OCI-LY7 (cell line): ENCODE results near the gene VAT1L. TPM values are rescaled to one million over a fixed set of nuclear protein-coding genes. Genes with fewer than 3 reads are reported as not detected.

Experiments
- BruUV-seq: library from RNA; stranded (reverse); fragments of 400-500 nt; replicated peaks from 2 replicates; lab custom pipeline; 2021; lab: Mats Ljungman, UMichigan
- CTCF ChIA-PET: fragments of 300-600 bp; sonication (Branson Sonifier 250); formaldehyde crosslinking; loops from one replicate; lab custom pipeline; 2022; ENCODE audit warnings: antibody characterized with exemption; ENCODE audit not compliant: unreplicated experiment; lab: Charles Lee
- POLR2A ChIA-PET: fragments of 300-600 bp; sonication (Branson Sonifier 250); formaldehyde crosslinking; loops from one replicate; lab custom pipeline; 2022; ENCODE audit warnings: antibody characterized with exemption; lab: Charles Lee
- DNase-seq: peaks from one replicate; pipeline ENCODE4 v3.0.0-alpha.2; 2015; ENCODE audit warnings: low spot score
- H2AFZ ChIP-seq: fragments of 200-600 bp; sonication (generic), shearing (Covaris generic); 2 replicates; pipeline ENCODE4 v1.6.1; 2014; ENCODE audit warnings: mild to moderate bottlenecking, antibody characterized with exemption, low read length, moderate library complexity
- H3K27ac ChIP-seq: fragments of 200-600 bp; sonication (generic); 2 replicates; pipeline ENCODE4 v1.5.1; 2014; ENCODE audit warnings: mixed run types, low read depth, mild to moderate bottlenecking, moderate library complexity, low read length, inconsistent platforms; ENCODE audit not compliant: poor library complexity, severe bottlenecking
- H3K36me3 ChIP-seq: fragments of 200-600 bp; sonication (generic); 2 replicates; pipeline ENCODE4 v1.6.1; 2014; ENCODE audit warnings: mild to moderate bottlenecking, antibody characterized with exemption, low read length, moderate library complexity, mixed read lengths; ENCODE audit not compliant: insufficient read depth
- H3K4me1 ChIP-seq: fragments of 200-600 bp; sonication (generic); 2 replicates; pipeline ENCODE4 v1.5.1; 2014; ENCODE audit warnings: mild to moderate bottlenecking, low read length; ENCODE audit not compliant: insufficient read depth, poor library complexity, severe bottlenecking
- H3K4me2 ChIP-seq: fragments of 200-600 bp; sonication (generic); 2 replicates; pipeline ENCODE4 v1.6.1; 2014; ENCODE audit warnings: mild to moderate bottlenecking, low read length
- H3K4me3 ChIP-seq: fragments of 200-600 bp; sonication (generic); 2 replicates; pipeline ENCODE4 v1.5.1; 2014; ENCODE audit warnings: mild to moderate bottlenecking, low read depth, low read length; ENCODE audit not compliant: poor library complexity, severe bottlenecking
- H3K79me2 ChIP-seq: fragments of 200-600 bp; sonication (generic); 2 replicates; pipeline ENCODE4 v1.6.1; 2016; ENCODE audit warnings: low read depth, mild to moderate bottlenecking, low read length, moderate library complexity, mixed read lengths; ENCODE audit not compliant: insufficient read depth
- H3K9me2 ChIP-seq: fragments of 200-600 bp; sonication (generic); 2 replicates; pipeline ENCODE4 v1.6.1; 2016; ENCODE audit warnings: mild to moderate bottlenecking, low read length, mixed read lengths; ENCODE audit not compliant: insufficient read depth
- H3K9me3 ChIP-seq: fragments of 200-600 bp; sonication (generic); 2 replicates; pipeline ENCODE4 v1.6.1; 2014; ENCODE audit warnings: mild to moderate bottlenecking, mixed run types, low read length, mixed read lengths
- H4K20me1 ChIP-seq: fragments of 200-600 bp; sonication (generic); 2 replicates; pipeline ENCODE4 v1.6.1; 2014; ENCODE audit warnings: mild to moderate bottlenecking, antibody characterized with exemption, low read length, moderate library complexity, mixed read lengths; ENCODE audit not compliant: insufficient read depth
- CTCF ChIP-seq: fragments of 200-600 bp; sonication (generic); conservative IDR thresholded peaks from 2 replicates; pipeline ENCODE4 v1.5.1; 2014; ENCODE audit warnings: mild to moderate bottlenecking, antibody characterized with exemption, low read length, moderate library complexity, mixed read lengths
- EZH2phosphoT487 ChIP-seq: fragments of 200-600 bp; sonication (generic); IDR thresholded peaks from 2 replicates; pipeline ENCODE4 v1.6.1; 2018; ENCODE audit warnings: low read depth, borderline replicate concordance, mild to moderate bottlenecking, mixed run types, antibody characterized with exemption, low read length, moderate library complexity, mixed read lengths
- intact Hi-C: fragments of 100-400 bp; cut with micrococcal nuclease; formaldehyde crosslinking; loops from one replicate; pipeline ENCODE4 v1.10.0; 2022; ENCODE audit not compliant: unreplicated experiment
- total RNA-seq, 2 experiments: library from RNA; depleted of rRNA in 1 of 2; stranded (reverse); fragments of >200 nt in 1 of 2; shearing (Covaris generic) in 1 of 2; gene quantifications; 2 replicates each; pipeline ENCODE4 v1.2.3, GENCODE V29; 2014 to 2022

VAT1L gene
- total RNA-seq, 2 experiments from 2014 or later: not detected

GRCh38 chr16:77760800-77761199 is 27.6 kb upstream of the VAT1L start:
- CTCF ChIA-PET: no interaction called here

GRCh38 chr16:77761204-77761603 is 27.2 kb upstream of the VAT1L start:
- POLR2A ChIA-PET: interaction anchor here (1.0 kb wide), 1 partner anchor 39 kb away, joined by 3 read pairs; the partner anchor contains the start of gene NUDT7
- Histone ChIP-seq H3K9me3 (no peaks in the 10 kb centered on the region), H3K79me2 (no peaks in the 10 kb centered on the region), H3K27ac (no peak overlapping the region), H3K4me2 (no peak overlapping the region), H3K4me3 (no peak overlapping the region), H4K20me1 (no peaks in the 10 kb centered on the region), H3K4me1 (no peaks in the 10 kb centered on the region), H3K9me2 (no peaks in the 10 kb centered on the region), H2AFZ (no peak overlapping the region), H3K36me3 (no peaks in the 10 kb centered on the region)
- intact Hi-C loops: no loop called here
- CTCF ChIA-PET: no interaction called here
- no TSS peak for BruUV-seq
- no peak for DNase-seq
- TF ChIP-seq CTCF: no peak
- TF ChIP-seq EZH2phosphoT487: no peak

More at GRCh38 chr16:77760800-77761199, 27.6 kb upstream of the VAT1L start:
- intact Hi-C loops: no loop called here
- Histone ChIP-seq H3K36me3 (no peaks in the 10 kb centered on the region), H3K4me2 (no peak overlapping the region), H2AFZ (no peak overlapping the region), H3K27ac (no peak overlapping the region), H3K79me2 (no peaks in the 10 kb centered on the region), H3K9me2 (no peaks in the 10 kb centered on the region), H4K20me1 (no peaks in the 10 kb centered on the region), H3K4me1 (no peaks in the 10 kb centered on the region), H3K4me3 (no peak overlapping the region), H3K9me3 (no peaks in the 10 kb centered on the region)
- POLR2A ChIA-PET: interaction anchor here (1.0 kb wide), 1 partner anchor 38 kb away, joined by 3 read pairs; the partner anchor contains the start of gene NUDT7
- no peak for DNase-seq
- BruUV-seq: no TSS peak
- TF ChIP-seq EZH2phosphoT487 (no peak), CTCF (no peak)

GRCh38 chr16:77762262-77762661 is 26.1 kb upstream of the VAT1L start:
- Histone ChIP-seq H3K4me3 (no peak overlapping the region), H3K79me2 (no peaks in the 10 kb centered on the region), H3K27ac (no peak overlapping the region), H3K9me3 (no peaks in the 10 kb centered on the region), H3K9me2 (no peaks in the 10 kb centered on the region), H2AFZ (no peak overlapping the region), H4K20me1 (no peaks in the 10 kb centered on the region), H3K4me2 (no peak overlapping the region), H3K4me1 (no peaks in the 10 kb centered on the region), H3K36me3 (no peaks in the 10 kb centered on the region)
- no peak for TF ChIP-seq CTCF
- TF ChIP-seq EZH2phosphoT487: no peak
- BruUV-seq: no TSS peak
- DNase-seq: no peak
- ChIA-PET CTCF (no interaction called here), POLR2A (no interaction called here)
- intact Hi-C loops: no loop called here
